WTC11 (cell line): ENCODE results near the gene CTNNBIP1.

Source experiments
- CBFB ChIP-seq: sonication (generic); formaldehyde crosslinking; IDR thresholded peaks from 2 replicates; pipeline ENCODE4 v1.8.1; 2022; ENCODE audit warnings: mild to moderate bottlenecking, low read depth, missing genetic modification reagents
- CTCF ChIP-seq: fragments of 200-600 bp; IDR thresholded peaks from 2 replicates; pipeline ENCODE4 v1.8.0; 2022; ENCODE audit warnings: antibody characterized with exemption
- ESRRA ChIP-seq: sonication (generic); formaldehyde crosslinking; IDR thresholded peaks from 2 replicates; pipeline ENCODE4 v1.8.1; 2022; ENCODE audit warnings: mild to moderate bottlenecking, missing genetic modification reagents, borderline replicate concordance
- GABPB1 ChIP-seq: sonication (generic); formaldehyde crosslinking; IDR thresholded peaks from 2 replicates; pipeline ENCODE4 v1.8.1; 2023; ENCODE audit warnings: mild to moderate bottlenecking, missing genetic modification reagents
- NFYB ChIP-seq: sonication (generic); formaldehyde crosslinking; conservative IDR thresholded peaks from 2 replicates; pipeline ENCODE4 v1.8.0; 2022; ENCODE audit warnings: low read depth, missing genetic modification reagents
- ZMAT4 ChIP-seq: fragments of 250-450 bp; sonication (Bioruptor Pico); IDR thresholded peaks from 2 replicates; pipeline ENCODE4 v1.9.0; 2021; ENCODE audit warnings: mild to moderate bottlenecking
- ZNF138 ChIP-seq: sonication (generic); formaldehyde crosslinking; conservative IDR thresholded peaks from 2 replicates; pipeline ENCODE4 v1.8.1; 2022; ENCODE audit warnings: mild to moderate bottlenecking, moderate library complexity, missing genetic modification reagents

- TF ChIP-seq CTCF (no peak), GABPB1 (CRISPR knock-in tag) (no peak), NFYB (CRISPR knock-in tag) (no peak), CBFB (CRISPR knock-in tag) (no peak), ZMAT4 (no peak), ZNF138 (CRISPR knock-in tag) (no peak), ESRRA (CRISPR knock-in tag) (no peak)
Observed at GRCh38 chr1:9841460-9841859, 68.6 kb downstream of the CTNNBIP1 start.
